ENCODE data around the gene STX19. TPM values are rescaled to one million over a fixed set of nuclear protein-coding genes. Genes with fewer than 3 reads are reported as not detected.

Gene STX19
- total RNA-seq, 1 experiment from 2014 or later = not detected

GRCh38 chr3:94009608-94010007, 18.8 kb downstream of the STX19 start:
- H3K56ac ChIP-seq (ENCODE audit: insufficient read length, low read depth, low read length) = no peak overlapping the region
- DNase-seq = no peak
- H3K4me1 Mint-ChIP-seq = no peaks in the 10 kb centered on the region
- no peak overlapping the region for H3K4me2 ChIP-seq (ENCODE audit: insufficient read depth, insufficient read length, low read length)
- no peak overlapping the region for H3K4ac ChIP-seq (ENCODE audit: low read depth, low read length)
- no peaks in the 10 kb centered on the region for H3K4me1 ChIP-seq (ENCODE audit: insufficient read depth, low read length)
- H3K27me3 Mint-ChIP-seq (ENCODE audit: low read depth) = no peaks in the 10 kb centered on the region
- H2BK12ac ChIP-seq (ENCODE audit: insufficient read length, low read depth, low read length) = no peak overlapping the region
- peaks cover 0 to 4% (median 2%) of the 10 kb centered on the region in 3 experiments; a peak in 1 of 7 replicates for H3K36me3 Mint-ChIP-seq (ENCODE audit: insufficient read depth in 1 of 3, low read depth in 3 of 3)
- WGBS (ENCODE audit: extremely low coverage, insufficient read length, low lambda C conversion rate) = no CpG with 5 or more reads among the region's 2 CpGs
- H3T11ph ChIP-seq (ENCODE audit: low read length) = no peak overlapping the region
- H2AK5ac ChIP-seq (ENCODE audit: insufficient read length, low read length) = no peak overlapping the region
- H3K18ac ChIP-seq (ENCODE audit: insufficient read length, low read depth, low read length) = no peak overlapping the region
- H3K79me2 ChIP-seq (ENCODE audit: insufficient read depth, low read length) = no peaks in the 10 kb centered on the region
- H3K27ac Mint-ChIP-seq = no peak overlapping the region
- no peak overlapping the region for H4K8ac ChIP-seq (replicated peaks; ENCODE audit: insufficient read length, low read depth, low read length)
- H3K27ac ChIP-seq (ENCODE audit: insufficient read length, low read depth, low read length) = no peak overlapping the region
- no peak overlapping the region for H3K14ac ChIP-seq (ENCODE audit: insufficient read depth, low read length)
- no peak for TF ChIP-seq CTCF (conservative IDR thresholded peaks at IDR 0.05)
- no peak overlapping the region for H2BK20ac ChIP-seq (ENCODE audit: low read depth, low read length, poor library complexity, severe bottlenecking)
- H4K91ac ChIP-seq (ENCODE audit: insufficient read length, low read depth, low read length) = no peak overlapping the region
- no peaks in the 10 kb centered on the region for H3K79me1 ChIP-seq (ENCODE audit: insufficient read depth, low read depth, low read length, poor library complexity, severe bottlenecking)
- H3K9ac ChIP-seq (ENCODE audit: extremely low read depth, insufficient read length, low read length) = no peak overlapping the region
- no peak overlapping the region for H4K5ac ChIP-seq (ENCODE audit: insufficient read length, low read depth, low read length)
- H3K27me3 ChIP-seq (ENCODE audit: insufficient read depth, low read length) = no peaks in the 10 kb centered on the region
- no peaks in the 10 kb centered on the region for H4K20me1 ChIP-seq (ENCODE audit: control insufficient read depth, insufficient read depth, insufficient read length)
- no peak overlapping the region for H2BK5ac ChIP-seq (ENCODE audit: insufficient read length, low read length)
- H3K9me3 ChIP-seq (ENCODE audit: control insufficient read depth, low read depth, low read length) = no peaks in the 10 kb centered on the region
- H2AFZ ChIP-seq (ENCODE audit: low read length) = no peak overlapping the region
- no peak overlapping the region for H3K4me3 Mint-ChIP-seq
- H3K23ac ChIP-seq (ENCODE audit: insufficient read length, low read depth, low read length) = no peak overlapping the region
- no peak overlapping the region for H2BK15ac ChIP-seq (ENCODE audit: low read depth, low read length)
- H2BK120ac ChIP-seq (ENCODE audit: low read depth, low read length, poor library complexity, severe bottlenecking) = no peak overlapping the region
- no peaks in the 10 kb centered on the region for H3K9me3 Mint-ChIP-seq
- H3K23me2 ChIP-seq (ENCODE audit: insufficient read length, low read depth, low read length, poor library complexity, severe bottlenecking) = no peaks in the 10 kb centered on the region
